Endothelial cell of umbilical vein (primary cell): Measurements from ENCODE around the gene PECR. TPM values are rescaled to one million over a fixed set of nuclear protein-coding genes. Genes with fewer than 3 reads are reported as not detected.

Source experiments
- BruUV-seq: library from RNA; stranded (reverse); fragments of 400-500 nt; replicated peaks from 2 replicates; lab custom pipeline; 2021; lab: Mats Ljungman, UMichigan
- CTCF ChIA-PET: fragments of 300-600, 350-600 bp; sonication (Branson Sonifier 250); formaldehyde crosslinking; loops from one replicate; lab custom pipeline; 2021; ENCODE audit warnings: antibody characterized with exemption, inconsistent platforms; lab: Charles Lee
- POLR2A ChIA-PET: fragments of 300-600, 350-600 bp; sonication (Branson Sonifier 250); formaldehyde crosslinking; loops from one replicate; lab custom pipeline; 2021; ENCODE audit warnings: antibody characterized with exemption, inconsistent platforms; lab: Charles Lee
- DNase-seq: peaks from one replicate; pipeline ENCODE4 v3.0.0-alpha.2; 2011; ENCODE audit warnings: low read depth, low spot score
- FAIRE-seq: peaks from 2 replicates; lab custom pipeline; 2011; peaks lifted over from hg19 to GRCh38; lab: Jason Lieb, UNC
- H2AFZ ChIP-seq: 2 replicates; pipeline ENCODE4 v1.6.0; 2012; ENCODE audit warnings: low read depth, low read length, control low read depth, inconsistent platforms
- H3K27ac ChIP-seq: 2 replicates; pipeline ENCODE4 v1.5.1; 2011; ENCODE audit warnings: low read depth, mild to moderate bottlenecking, control low read depth, low read length, moderate library complexity; ENCODE audit not compliant: insufficient read depth
- H3K27me3 ChIP-seq, 2 experiments: 2 replicates each; pipeline versions ENCODE4 v1.6.0 to v1.6.1; 2011; ENCODE audit warnings: low read length in 2 of 2, mixed read lengths in 1 of 2; ENCODE audit not compliant: control insufficient read depth in 2 of 2, insufficient read depth in 2 of 2
- H3K36me3 ChIP-seq, 2 experiments: 2 replicates in 1 of 2; 3 replicates in 1 of 2; pipeline ENCODE4 v1.5.1; 2011; ENCODE audit warnings: low read length in 2 of 2, mild to moderate bottlenecking in 1 of 2, moderate library complexity in 1 of 2; ENCODE audit not compliant: control insufficient read depth in 2 of 2, insufficient read depth in 2 of 2; ENCODE audit errors: extremely low read depth in 1 of 2
- H3K4me1 ChIP-seq: 3 replicates; pipeline ENCODE4 v1.5.1; 2011; ENCODE audit warnings: mild to moderate bottlenecking, low read length; ENCODE audit not compliant: control insufficient read depth, insufficient read depth; ENCODE audit errors: extremely low read depth
- H3K4me2 ChIP-seq: 2 replicates; pipeline ENCODE4 v1.6.1; 2011; ENCODE audit warnings: low read length, control low read depth, mixed read lengths; ENCODE audit not compliant: insufficient read depth
- H3K4me3 ChIP-seq, 3 experiments: fragments of 200-600 bp in 1 of 3; sonication (generic), shearing (Covaris generic) in 1 of 3; replicated peaks in 1 of 3; 2 replicates each; pipeline ENCODE4 v1.5.1; 2011 to 2016; ENCODE audit warnings: control low read depth in 3 of 3, low read length in 3 of 3, mild to moderate bottlenecking in 2 of 3, inconsistent platforms in 1 of 3, low read depth in 1 of 3, moderate library complexity in 1 of 3; ENCODE audit not compliant: insufficient read depth in 1 of 3
- H3K79me2 ChIP-seq: 2 replicates; pipeline ENCODE4 v1.6.0; 2012; ENCODE audit warnings: low read length, inconsistent platforms; ENCODE audit not compliant: control insufficient read depth, insufficient read depth
- H3K9ac ChIP-seq: replicated peaks from 2 replicates; pipeline ENCODE3; 2011; ENCODE audit warnings: low read length, control low read depth; ENCODE audit not compliant: insufficient read depth; ENCODE audit errors: extremely low read depth
- H3K9me1 ChIP-seq: replicated peaks from 3 replicates; pipeline ENCODE4 v1.6.0; 2011; ENCODE audit warnings: mild to moderate bottlenecking, low read length; ENCODE audit not compliant: control insufficient read depth, insufficient read depth; ENCODE audit errors: extremely low read depth
- H3K9me3 ChIP-seq: replicated peaks from 2 replicates; pipeline ENCODE4 v1.5.1; 2012; ENCODE audit warnings: low read length, inconsistent platforms; ENCODE audit not compliant: control insufficient read depth, insufficient read depth
- H4K20me1 ChIP-seq: replicated peaks from 2 replicates; pipeline ENCODE3; 2011; ENCODE audit warnings: mild to moderate bottlenecking, low read length; ENCODE audit not compliant: control insufficient read depth, insufficient read depth; ENCODE audit errors: extremely low read depth
- CTCF ChIP-seq, 2 donors: IDR thresholded peaks; 1 replicate in 1 of 2; 2 replicates in 1 of 2; pipeline ENCODE4 v1.5.1; 2011; ENCODE audit warnings: low read length in 2 of 2, mild to moderate bottlenecking in 2 of 2, moderate library complexity in 2 of 2, control low read depth in 1 of 2, inconsistent platforms in 1 of 2, low read depth in 1 of 2; ENCODE audit not compliant: insufficient read depth in 1 of 2; ENCODE audit errors: extremely low read depth in 1 of 2
- EZH2 ChIP-seq: IDR thresholded peaks from 2 replicates; pipeline ENCODE4 v1.6.1; 2012; ENCODE audit warnings: borderline replicate concordance, low read depth, mild to moderate bottlenecking, moderate library complexity, low read length, inconsistent platforms; ENCODE audit not compliant: severe bottlenecking
- FOS ChIP-seq: IDR thresholded peaks from 2 replicates; pipeline ENCODE4 v1.6.1; 2011; ENCODE audit warnings: mild to moderate bottlenecking, low read length, moderate library complexity, borderline replicate concordance; ENCODE audit not compliant: insufficient read depth
- JUN ChIP-seq: IDR thresholded peaks from 2 replicates; pipeline ENCODE4 v1.6.1; 2011; ENCODE audit warnings: borderline replicate concordance, low read depth; ENCODE audit not compliant: insufficient read length, insufficient read depth
- POLR2AphosphoS5 ChIP-seq: IDR thresholded peaks from 2 replicates; pipeline ENCODE4 v1.6.1; 2012; ENCODE audit warnings: low read depth, mild to moderate bottlenecking, control low read depth, low read length, moderate library complexity; ENCODE audit not compliant: insufficient read depth
- dilution Hi-C: fragments of 300-500 bp; cut with MboI; formaldehyde crosslinking; loops from one replicate; pipeline ENCODE4 v1.15.0; 2019; ENCODE audit warnings: low sequenced_read_pairs; ENCODE audit not compliant: extremely low pct_ligation_motif_present
- intact Hi-C: fragments of 100-400 bp; cut with micrococcal nuclease; formaldehyde crosslinking; loops from one replicate; pipeline ENCODE4 v1.10.0; 2022
- polyA plus RNA-seq, 4 experiments: library from polyadenylated mRNA; depleted of rRNA in 3 of 4; stranded (reverse) in 3 of 4; unstranded in 1 of 4; fragments of >200 nt; gene quantifications; 2 replicates each; pipeline versions ENCODE4 v1.2.1 to v1.2.3, GENCODE V29; 2011 to 2012; ENCODE audit warnings: missing spikeins in 1 of 4
- total RNA-seq: library from RNA; stranded (reverse); gene quantifications from 2 replicates; pipeline ENCODE4 v1.2.3, GENCODE V29; 2021
- TF ChIP-seq, protein P1 (sequence below): IDR thresholded peaks from 2 replicates; pipeline ENCODE4 v1.6.1; 2011; ENCODE audit not compliant: insufficient read depth, insufficient read length

The PECR gene
- total and polyA plus RNA-seq, 2 donors (not counting 3 experiments of a cell fraction or from before 2014, with no cell fraction given) = 4.1 to 6.2 TPM

DNA sequence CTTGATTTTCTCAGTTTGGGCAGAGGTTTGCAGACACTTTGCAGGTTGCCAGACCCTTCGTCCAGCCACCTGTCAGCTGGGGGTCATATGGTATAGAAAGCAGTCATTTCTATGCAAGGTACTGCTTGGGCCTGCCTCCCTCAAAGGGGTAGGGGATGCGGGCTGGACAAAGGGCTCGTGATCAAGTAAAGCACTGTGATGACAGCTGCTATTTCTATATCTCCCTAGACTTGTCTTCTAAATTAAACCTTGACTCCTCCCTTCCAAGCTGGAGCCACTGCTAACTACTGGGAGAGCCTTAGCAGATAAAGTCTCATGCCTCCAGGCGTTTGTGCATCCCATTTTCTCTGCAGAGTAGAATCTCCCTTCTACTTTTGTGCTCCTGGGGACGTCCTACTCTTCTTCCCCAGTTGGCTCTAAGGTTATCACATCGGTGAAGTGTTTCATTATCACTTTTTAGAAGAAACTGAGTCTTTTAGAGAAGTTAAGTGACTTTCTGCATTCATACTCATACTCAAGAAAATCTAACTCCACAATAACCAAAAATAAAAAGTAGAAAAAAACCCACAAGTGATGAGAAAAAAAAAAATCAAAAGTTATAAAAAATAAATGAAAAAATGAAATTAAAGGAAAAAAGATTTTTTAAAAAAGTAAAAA lies 26.8 kb upstream of the PECR start:
- CTCF ChIA-PET = interaction anchor here (0.6 to 2.4 kb wide), 3 partner anchors 74 to 559 kb away, joined by 3 to 8 read pairs (median 3); no protein-coding TSS in a partner anchor
- H3K9me1 ChIP-seq = no peaks in the 10 kb centered on the region
- intact Hi-C loops = no loop called here
- H3K9ac ChIP-seq = peak overlapping the region; percentile 100
- H3K9me3 ChIP-seq = no peaks in the 10 kb centered on the region
- dilution Hi-C loops = no loop called here
- FAIRE-seq = no peak
- peaks cover 7 to 18% of the 10 kb centered on the region in 2 experiments for H3K36me3 ChIP-seq
- H3K4me2 ChIP-seq = peak overlapping the region; percentile 52
- H3K4me3 ChIP-seq = peak overlapping the region in 2 of 3 experiments; percentile 41 to 85
- DNase-seq = no peak
- POLR2A ChIA-PET = no interaction called here
- H4K20me1 ChIP-seq = no peaks in the 10 kb centered on the region
- H2AFZ ChIP-seq = peak overlapping the region; percentile 18
- H3K4me1 ChIP-seq = peaks cover 19% of the 10 kb centered on the region
- TF ChIP-seq JUN (no peak), FOS (no peak), EZH2 (no peak), POLR2AphosphoS5 (no peak), CTCF (IDR thresholded peaks at IDR 0.05; ENCODE audit: extremely low read depth in 1 of 2, insufficient read depth in 1 of 2, low read depth in 1 of 2, low read length in 2 of 2) (no peak)
- TF ChIP-seq, protein P1, sequence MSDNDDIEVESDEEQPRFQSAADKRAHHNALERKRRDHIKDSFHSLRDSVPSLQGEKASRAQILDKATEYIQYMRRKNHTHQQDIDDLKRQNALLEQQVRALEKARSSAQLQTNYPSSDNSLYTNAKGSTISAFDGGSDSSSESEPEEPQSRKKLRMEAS = no peak
- peaks cover 5% of the 10 kb centered on the region in 2 experiments for H3K27me3 ChIP-seq
- BruUV-seq = TSS peak; percentile 99
- peak overlapping the region; percentile 10 for H3K27ac ChIP-seq
- H3K79me2 ChIP-seq = peaks cover 39% of the 10 kb centered on the region
